Thyroid gland (tissue), 4 donors: Measurements from ENCODE around the gene SLC1A5. TPM values are rescaled to one million over a fixed set of nuclear protein-coding genes. Genes with fewer than 3 reads are reported as not detected.

Experiments used
- DNase-seq, 2 donors: peaks; one replicate each; pipeline ENCODE4 v3.0.0-alpha.2; 2019
- H3K27ac ChIP-seq, 3 donors: fragments of 200-600 bp; sonication (generic); 1 replicate in 2 of 3; 2 replicates in 1 of 3; pipeline ENCODE4 v1.5.1; 2016 to 2019; ENCODE audit warnings: mild to moderate bottlenecking in 1 of 3, moderate library complexity in 1 of 3
- H3K27me3 ChIP-seq: fragments of 200-600 bp; sonication (generic); one replicate; pipeline ENCODE4 v1.5.1; 2019
- H3K36me3 ChIP-seq, 2 donors: fragments of 200-600 bp; sonication (generic); one replicate each; pipeline ENCODE4 v1.5.1; 2016 to 2019
- H3K4me1 ChIP-seq, 2 donors: fragments of 200-600 bp; sonication (generic); one replicate each; pipeline ENCODE4 v1.5.1; 2017 to 2019
- H3K4me3 ChIP-seq, 3 donors: fragments of 200-600 bp; sonication (generic); replicated peaks in 1 of 3; 1 replicate in 2 of 3; 2 replicates in 1 of 3; pipeline ENCODE4 v1.5.1; 2016; ENCODE audit warnings: mild to moderate bottlenecking in 1 of 3
- H3K9me3 ChIP-seq: fragments of 200-600 bp; sonication (generic); one replicate; pipeline ENCODE4 v1.5.1; 2017
- CTCF ChIP-seq, 6 experiments: fragments of 200-600 bp in 3 of 6; fragments of 450-650 bp in 3 of 6; sonication (generic) in 3 of 6; IDR thresholded peaks; one replicate each; pipeline ENCODE4 v1.5.1; 2016 to 2019; ENCODE audit warnings: antibody characterized with exemption in 6 of 6, mild to moderate bottlenecking in 2 of 6, inconsistent platforms in 1 of 6, moderate library complexity in 1 of 6
- POLR2A ChIP-seq, 2 donors: fragments of 450-650 bp; IDR thresholded peaks; one replicate each; pipeline ENCODE4 v1.6.1; 2017; ENCODE audit warnings: antibody characterized with exemption in 2 of 2, mild to moderate bottlenecking in 2 of 2, moderate library complexity in 1 of 2
- WGBS, 2 donors: methylation state at CpG; one replicate each; pipeline ENCODE4 v1.1.5; 2017; 5-methylcytosine and 5-hydroxymethylcytosine counted together
- intact Hi-C: fragments of 100-400 bp; cut with DNase I; formaldehyde crosslinking; loops from one replicate; pipeline ENCODE4 v1.15.1; 2023
- total RNA-seq, 4 donors: library from RNA; depleted of rRNA; stranded (reverse); fragments of >200 nt; gene quantifications; one replicate each; pipeline ENCODE4 v1.2.3, GENCODE V29; 2016

The SLC1A5 gene
- total RNA-seq, 4 donors from 2014 or later: 9.3 to 18.5 (median 11.8) TPM

- Histone ChIP-seq H3K27ac (no peak overlapping the region), H3K9me3 (no peaks in the 10 kb centered on the region), H3K36me3 (no peaks in the 10 kb centered on the region), H3K4me3 (no peak overlapping the region), H3K27me3 (no peaks in the 10 kb centered on the region), H3K4me1 (no peaks in the 10 kb centered on the region)
- TF ChIP-seq CTCF (IDR thresholded peaks at IDR 0.05) (no peak), POLR2A (IDR thresholded peaks at IDR 0.05) (no peak)
- intact Hi-C loops: no loop called here
- 98 to 99% methylated on average over 5 of the region's 5 CpGs for WGBS, 2 donors
- no peak for DNase-seq
Observed at GRCh38 chr19:46802152-46802551, 13.8 kb upstream of the SLC1A5 start.

GRCh38 chr19:46798713-46799112, 10.3 kb upstream of the SLC1A5 start:
- H3K27me3 ChIP-seq: no peaks in the 10 kb centered on the region
- WGBS, 2 donors: 95 to 100% methylated on average over 2 of the region's 2 CpGs
- DNase-seq: no peak
- H3K4me3 ChIP-seq: no peak overlapping the region
- peaks cover 0 to 6% of the 10 kb centered on the region in 2 donors for H3K4me1 ChIP-seq
- H3K9me3 ChIP-seq: no peaks in the 10 kb centered on the region
- no peak for TF ChIP-seq CTCF (IDR thresholded peaks at IDR 0.05)
- no peak for TF ChIP-seq POLR2A (IDR thresholded peaks at IDR 0.05)
- no peak overlapping the region for H3K27ac ChIP-seq
- intact Hi-C loops: no loop called here
- H3K36me3 ChIP-seq: no peaks in the 10 kb centered on the region

DNA sequence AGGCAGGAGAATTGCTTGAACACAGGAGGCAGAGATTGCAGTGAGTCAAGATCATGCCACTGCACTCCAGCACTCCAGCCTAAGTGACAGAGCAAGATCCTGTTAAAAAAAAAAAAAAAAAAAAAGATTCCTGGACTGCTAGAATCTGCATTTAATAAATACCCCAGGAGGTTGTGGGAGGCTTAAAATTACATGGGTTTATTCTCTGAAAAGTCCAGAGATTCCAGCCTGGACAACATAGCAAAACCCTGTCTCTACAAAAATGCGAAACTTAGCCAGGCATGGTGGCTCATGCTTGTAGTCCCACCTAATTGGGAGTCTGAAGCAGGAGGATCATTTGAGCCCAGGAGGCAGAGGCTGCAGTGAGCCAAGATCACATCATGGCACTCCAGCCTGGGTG, 9.5 kb upstream of the SLC1A5 start:
- Histone ChIP-seq H3K27me3 (no peaks in the 10 kb centered on the region), H3K9me3 (no peaks in the 10 kb centered on the region), H3K27ac (no peak overlapping the region), H3K4me3 (no peak overlapping the region), H3K36me3 (no peaks in the 10 kb centered on the region), H3K4me1 (peaks cover 0 to 13% of the 10 kb centered on the region in 2 donors)
- no peak for TF ChIP-seq POLR2A (IDR thresholded peaks at IDR 0.05)
- no peak for TF ChIP-seq CTCF (IDR thresholded peaks at IDR 0.05)
- WGBS, 2 donors: 100% methylated on average over 1 of the region's 1 CpG
- DNase-seq: no peak
- intact Hi-C loops: no loop called here

DNA sequence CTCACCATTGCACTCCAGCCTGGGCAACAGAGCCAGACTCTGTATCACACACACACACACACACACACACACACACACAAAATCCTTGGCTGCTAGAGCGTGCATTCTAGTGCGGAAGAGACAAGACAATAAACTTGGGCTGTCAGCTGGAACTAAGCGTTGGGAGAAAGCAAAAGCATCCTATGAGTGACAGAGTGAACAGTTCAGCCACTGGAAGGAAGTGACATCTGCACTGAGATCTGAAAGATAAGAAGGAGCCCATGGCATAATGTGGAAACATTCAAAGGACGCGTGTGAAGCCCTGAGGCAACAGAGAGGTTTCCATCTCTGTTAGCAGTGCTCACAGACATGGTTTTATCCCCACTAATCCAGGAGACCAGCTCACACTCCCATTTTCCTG, 3.5 kb upstream of the SLC1A5 start:
- Histone ChIP-seq H3K27me3 (no peaks in the 10 kb centered on the region), H3K36me3 (no peaks in the 10 kb centered on the region), H3K4me3 (no peak overlapping the region), H3K27ac (no peak overlapping the region), H3K9me3 (no peaks in the 10 kb centered on the region), H3K4me1 (peaks cover 9 to 27% of the 10 kb centered on the region in 2 donors)
- 67 to 70% methylated on average over 5 of the region's 5 CpGs for WGBS, 2 donors
- no peak for DNase-seq
- intact Hi-C loops: no loop called here
- TF ChIP-seq POLR2A (IDR thresholded peaks at IDR 0.05) (no peak), CTCF (IDR thresholded peaks at IDR 0.05) (no peak)

DNA sequence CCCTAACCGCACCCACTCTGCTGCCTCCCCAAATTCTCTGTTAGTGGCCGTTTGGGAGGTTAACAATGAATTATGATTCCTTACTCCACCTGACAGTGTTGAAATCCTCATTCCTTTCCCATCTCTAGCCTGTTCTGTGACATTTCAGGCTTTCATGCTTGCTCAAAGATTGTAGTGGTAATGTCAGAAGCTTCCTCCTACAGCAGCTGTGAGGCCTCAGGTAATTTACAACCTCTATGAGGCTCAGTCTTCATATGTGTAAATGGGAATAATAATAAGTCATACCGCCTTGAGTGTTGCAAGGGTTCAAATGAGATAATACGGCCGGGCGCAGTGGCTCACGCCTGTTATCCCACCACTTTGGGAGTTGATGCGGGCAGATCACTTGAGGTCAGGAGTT, 977 bp upstream of the SLC1A5 start:
- peaks cover 12 to 32% of the 10 kb centered on the region in 2 donors for H3K4me1 ChIP-seq
- TF ChIP-seq CTCF (IDR thresholded peaks at IDR 0.05) (no peak), POLR2A (IDR thresholded peaks at IDR 0.05) (no peak)
- H3K9me3 ChIP-seq: no peaks in the 10 kb centered on the region
- H3K27me3 ChIP-seq: no peaks in the 10 kb centered on the region
- intact Hi-C loops: no loop called here
- no peak overlapping the region for H3K4me3 ChIP-seq
- no peak overlapping the region for H3K27ac ChIP-seq
- H3K36me3 ChIP-seq: no peaks in the 10 kb centered on the region
- no peak for DNase-seq
- 85 to 93% methylated on average over 8 of the region's 8 CpGs for WGBS, 2 donors
